GM12878 (cell line): ENCODE results near the gene RIMBP2. TPM values are rescaled to one million over a fixed set of nuclear protein-coding genes. Genes with fewer than 3 reads are reported as not detected.

Experiments
- ATAC-seq: fragments of 200-7000 bp; cut with Tn5 transposase; 3 replicates; pipeline ENCODE4 v1.9.1; 2020; ENCODE audit warnings: mild to moderate bottlenecking, moderate library complexity
- BruUV-seq: library from RNA; stranded (reverse); fragments of 400-500 nt; replicated peaks from 2 replicates; lab custom pipeline; 2021; lab: Mats Ljungman, UMichigan
- CTCF ChIA-PET: fragments of 300-600 bp; sonication (Branson Sonifier 250); formaldehyde crosslinking; extraction: SDS; loops from one replicate; lab custom pipeline; 2021; ENCODE audit warnings: inconsistent platforms; lab: Yijun Ruan, JAX
- POLR2A ChIA-PET: fragments of 350-600 bp; formaldehyde crosslinking; extraction: SDS; loops from one replicate; lab custom pipeline; 2021; ENCODE audit warnings: inconsistent platforms; lab: Charles Lee
- RAD21 ChIA-PET: fragments of 300-600 bp; sonication (Branson Sonifier 250); formaldehyde crosslinking; loops from one replicate; lab custom pipeline; 2023; ENCODE audit warnings: antibody characterized with exemption; ENCODE audit not compliant: unreplicated experiment; lab: Charles Lee
- SMC1A ChIA-PET: fragments of 300-600 bp; sonication (Branson Sonifier 250); formaldehyde crosslinking; loops from one replicate; lab custom pipeline; 2023; ENCODE audit not compliant: unreplicated experiment, uncharacterized antibody; lab: Charles Lee
- DNase-seq: peaks from one replicate; pipeline ENCODE4 v3.0.0-alpha.2; 2011; ENCODE audit warnings: low read depth, low spot score
- FAIRE-seq: peaks from 3 replicates; lab custom pipeline; 2011; peaks lifted over from hg19 to GRCh38; lab: Jason Lieb, UNC
- H2AFZ ChIP-seq: 2 replicates; pipeline ENCODE4 v1.6.0; 2011; ENCODE audit warnings: low read depth, low read length, control low read depth; ENCODE audit not compliant: control insufficient read depth
- H3K27ac ChIP-seq: 2 replicates; pipeline ENCODE4 v1.5.1; 2011; ENCODE audit warnings: control low read depth; ENCODE audit not compliant: control insufficient read depth, insufficient read depth
- H3K27me3 ChIP-seq, 2 experiments: replicated peaks in 1 of 2; 2 replicates each; pipeline versions ENCODE4 v1.6.0 to v1.6.1; 2011; ENCODE audit warnings: low read length in 1 of 2; ENCODE audit not compliant: control insufficient read depth in 2 of 2, insufficient read depth in 2 of 2
- H3K36me3 ChIP-seq, 2 experiments: 2 replicates each; pipeline ENCODE4 v1.5.1; 2011; ENCODE audit warnings: low read length in 1 of 2; ENCODE audit not compliant: control insufficient read depth in 2 of 2, insufficient read depth in 2 of 2
- H3K4me1 ChIP-seq: 2 replicates; pipeline ENCODE4 v1.6.1; 2011; ENCODE audit warnings: mild to moderate bottlenecking, low read length, moderate library complexity, mixed read lengths; ENCODE audit not compliant: control insufficient read depth, insufficient read depth
- H3K4me2 ChIP-seq: 2 replicates; pipeline ENCODE4 v1.6.0; 2011; ENCODE audit warnings: control low read depth; ENCODE audit not compliant: control insufficient read depth, insufficient read depth
- H3K4me3 ChIP-seq: fragments of 200-600 bp; sonication (generic); 2 replicates; pipeline ENCODE4 v1.5.1; 2016
- H3K79me2 ChIP-seq: 2 replicates; pipeline ENCODE4 v1.6.0; 2011; ENCODE audit warnings: low read length; ENCODE audit not compliant: control insufficient read depth, insufficient read depth
- H3K9ac ChIP-seq: 2 replicates; pipeline ENCODE4 v1.8.0; 2011; ENCODE audit warnings: low read length, control low read depth, mixed read lengths; ENCODE audit not compliant: control insufficient read depth, insufficient read depth
- H3K9me3 ChIP-seq: replicated peaks from 3 replicates; pipeline ENCODE4 v1.5.1; 2011; ENCODE audit warnings: mild to moderate bottlenecking, low read length; ENCODE audit not compliant: control insufficient read depth, insufficient read depth
- H4K20me1 ChIP-seq: 2 replicates; pipeline ENCODE4 v1.6.0; 2011; ENCODE audit not compliant: control insufficient read depth, insufficient read depth
- ATF2 ChIP-seq: IDR thresholded peaks from 2 replicates; pipeline ENCODE4 v1.6.1; 2012; ENCODE audit warnings: low read length, inconsistent platforms
- CBX5 ChIP-seq: sonication (generic); IDR thresholded peaks from 2 replicates; pipeline ENCODE4 v1.6.1; 2016; ENCODE audit warnings: low read depth, moderate library complexity, mild to moderate bottlenecking, inconsistent platforms
- MAX ChIP-seq: IDR thresholded peaks from 2 replicates; pipeline ENCODE4 v1.6.1; 2012; ENCODE audit warnings: low read depth, low read length, improper control_type of control experiment
- NFIC ChIP-seq: IDR thresholded peaks from 2 replicates; pipeline ENCODE4 v1.6.1; 2012; ENCODE audit warnings: low read depth, mild to moderate bottlenecking, inconsistent platforms, low read length, moderate library complexity
- RCOR1 ChIP-seq: conservative IDR thresholded peaks from 2 replicates; pipeline ENCODE4 v1.6.1; 2012; ENCODE audit warnings: low read depth, low read length, improper control_type of control experiment
- RELB ChIP-seq: fragments of 450-650 bp; IDR thresholded peaks from 2 replicates; pipeline ENCODE4 v1.6.1; 2017; ENCODE audit warnings: low read depth, mild to moderate bottlenecking, moderate library complexity
- SIX5 ChIP-seq: IDR thresholded peaks from 2 replicates; pipeline ENCODE4 v1.6.1; 2011; ENCODE audit warnings: mild to moderate bottlenecking, low read depth, low read length, moderate library complexity; ENCODE audit not compliant: severe bottlenecking
- ZNF217 ChIP-seq: fragments of 450-650 bp; IDR thresholded peaks from 2 replicates; pipeline ENCODE4 v1.6.1; 2017; ENCODE audit warnings: antibody characterized with exemption, mild to moderate bottlenecking
- in situ Hi-C: fragments of 300-500 bp; cut with MboI; formaldehyde crosslinking; loops from 9 replicates; pipeline ENCODE4 v1.14.3; 2018; ENCODE audit warnings: mixed read lengths
- intact Hi-C: fragments of 100-400 bp; cut with micrococcal nuclease; formaldehyde crosslinking; loops from one replicate; pipeline ENCODE4 v1.14.2; 2022; ENCODE audit not compliant: unreplicated experiment
- polyA plus RNA-seq, 11 experiments: library from polyadenylated mRNA; depleted of rRNA in 4 of 11; unstranded in 6 of 11; stranded (reverse) in 5 of 11; fragments of >200 nt; fragmentation: Nextera tagmentation in 4 of 11; fragmentation: Illumina TruSeq in 1 of 11; extraction: Ambion mirVana in 4 of 11; extraction: Trizol in 1 of 11; gene quantifications; 1 replicate in 1 of 11; 2 replicates in 10 of 11; pipeline versions ENCODE4 v1.2.1 to v1.2.3, GENCODE V29; 2011 to 2016; ENCODE audit warnings: inconsistent platforms in 2 of 11, missing spikeins in 2 of 11, low read depth in 1 of 11
- total RNA-seq, 4 experiments: library from RNA; depleted of rRNA in 3 of 4; stranded (reverse); fragments of >200 nt in 3 of 4; fragmentation: Illumina TruSeq in 1 of 4; extraction: Trizol in 1 of 4; gene quantifications; 2 replicates each; pipeline versions ENCODE4 v1.2.1 to v1.2.3, GENCODE V29; 2013 to 2021
- TF ChIP-seq, protein P1 (sequence below): IDR thresholded peaks from 2 replicates; pipeline ENCODE4 v1.6.1; 2011; ENCODE audit warnings: low read depth, low read length, improper control_type of control experiment, borderline replicate concordance
- TF ChIP-seq, protein P2 (sequence below): fragments of 450-650 bp; IDR thresholded peaks from 2 replicates; pipeline ENCODE4 v1.6.1; 2017; ENCODE audit warnings: mild to moderate bottlenecking, moderate library complexity
- TF ChIP-seq, protein P3 (sequence below): fragments of 450-650 bp; IDR thresholded peaks from 2 replicates; pipeline ENCODE4 v1.6.1; 2018; ENCODE audit warnings: mild to moderate bottlenecking, low read depth, moderate library complexity; ENCODE audit not compliant: partially characterized antibody

Gene RIMBP2
- total and polyA plus RNA-seq, 10 of the 15 experiments (the other 5 are each of a cell fraction or from before 2014, with no cell fraction given), result 0.04 to 2.9 (median 0.07) TPM; not detected in 1

GRCh38 chr12:130354407-130354806 is 361.7 kb downstream of the RIMBP2 start (continued):
- no peak for TF ChIP-seq SIX5
- no peak for TF ChIP-seq ATF2
- TF ChIP-seq, protein P1, sequence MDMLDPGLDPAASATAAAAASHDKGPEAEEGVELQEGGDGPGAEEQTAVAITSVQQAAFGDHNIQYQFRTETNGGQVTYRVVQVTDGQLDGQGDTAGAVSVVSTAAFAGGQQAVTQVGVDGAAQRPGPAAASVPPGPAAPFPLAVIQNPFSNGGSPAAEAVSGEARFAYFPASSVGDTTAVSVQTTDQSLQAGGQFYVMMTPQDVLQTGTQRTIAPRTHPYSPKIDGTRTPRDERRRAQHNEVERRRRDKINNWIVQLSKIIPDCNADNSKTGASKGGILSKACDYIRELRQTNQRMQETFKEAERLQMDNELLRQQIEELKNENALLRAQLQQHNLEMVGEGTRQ, result no peak

- Histone ChIP-seq H3K27ac (no peak overlapping the region), H2AFZ (no peak overlapping the region), H3K4me2 (no peak overlapping the region), H3K36me3 (no peaks in the 10 kb centered on the region), H3K9ac (no peak overlapping the region), H3K4me3 (no peak overlapping the region), H3K4me1 (no peaks in the 10 kb centered on the region), H3K27me3 (no peaks in the 10 kb centered on the region), H3K9me3 (no peaks in the 10 kb centered on the region; the same call in 2 of the 3 replicates), H3K79me2 (no peaks in the 10 kb centered on the region), H4K20me1 (no peaks in the 10 kb centered on the region)
- ChIA-PET POLR2A (no interaction called here), RAD21 (interaction anchor here (0.7 kb wide), 1 partner anchor 394 kb away, joined by 3 read pairs; no protein-coding TSS in a partner anchor), CTCF (no interaction called here), SMC1A (no interaction called here)
- no peak for ATAC-seq
- no TSS peak for BruUV-seq
- in situ Hi-C loops (no loop called here), intact Hi-C loops (no loop called here)
- DNase-seq, result no peak
- no peak for FAIRE-seq
- TF ChIP-seq, protein P2, sequence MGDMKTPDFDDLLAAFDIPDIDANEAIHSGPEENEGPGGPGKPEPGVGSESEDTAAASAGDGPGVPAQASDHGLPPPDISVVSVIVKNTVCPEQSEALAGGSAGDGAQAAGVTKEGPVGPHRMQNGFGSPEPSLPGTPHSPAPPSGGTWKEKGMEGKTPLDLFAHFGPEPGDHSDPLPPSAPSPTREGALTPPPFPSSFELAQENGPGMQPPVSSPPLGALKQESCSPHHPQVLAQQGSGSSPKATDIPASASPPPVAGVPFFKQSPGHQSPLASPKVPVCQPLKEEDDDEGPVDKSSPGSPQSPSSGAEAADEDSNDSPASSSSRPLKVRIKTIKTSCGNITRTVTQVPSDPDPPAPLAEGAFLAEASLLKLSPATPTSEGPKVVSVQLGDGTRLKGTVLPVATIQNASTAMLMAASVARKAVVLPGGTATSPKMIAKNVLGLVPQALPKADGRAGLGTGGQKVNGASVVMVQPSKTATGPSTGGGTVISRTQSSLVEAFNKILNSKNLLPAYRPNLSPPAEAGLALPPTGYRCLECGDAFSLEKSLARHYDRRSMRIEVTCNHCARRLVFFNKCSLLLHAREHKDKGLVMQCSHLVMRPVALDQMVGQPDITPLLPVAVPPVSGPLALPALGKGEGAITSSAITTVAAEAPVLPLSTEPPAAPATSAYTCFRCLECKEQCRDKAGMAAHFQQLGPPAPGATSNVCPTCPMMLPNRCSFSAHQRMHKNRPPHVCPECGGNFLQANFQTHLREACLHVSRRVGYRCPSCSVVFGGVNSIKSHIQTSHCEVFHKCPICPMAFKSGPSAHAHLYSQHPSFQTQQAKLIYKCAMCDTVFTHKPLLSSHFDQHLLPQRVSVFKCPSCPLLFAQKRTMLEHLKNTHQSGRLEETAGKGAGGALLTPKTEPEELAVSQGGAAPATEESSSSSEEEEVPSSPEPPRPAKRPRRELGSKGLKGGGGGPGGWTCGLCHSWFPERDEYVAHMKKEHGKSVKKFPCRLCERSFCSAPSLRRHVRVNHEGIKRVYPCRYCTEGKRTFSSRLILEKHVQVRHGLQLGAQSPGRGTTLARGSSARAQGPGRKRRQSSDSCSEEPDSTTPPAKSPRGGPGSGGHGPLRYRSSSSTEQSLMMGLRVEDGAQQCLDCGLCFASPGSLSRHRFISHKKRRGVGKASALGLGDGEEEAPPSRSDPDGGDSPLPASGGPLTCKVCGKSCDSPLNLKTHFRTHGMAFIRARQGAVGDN, result no peak
- TF ChIP-seq NFIC (no peak), CBX5 (no peak), RCOR1 (no peak), SIX5 (no peak), ZNF217 (no peak), MAX (no peak), RELB (no peak)
- TF ChIP-seq, protein P3, sequence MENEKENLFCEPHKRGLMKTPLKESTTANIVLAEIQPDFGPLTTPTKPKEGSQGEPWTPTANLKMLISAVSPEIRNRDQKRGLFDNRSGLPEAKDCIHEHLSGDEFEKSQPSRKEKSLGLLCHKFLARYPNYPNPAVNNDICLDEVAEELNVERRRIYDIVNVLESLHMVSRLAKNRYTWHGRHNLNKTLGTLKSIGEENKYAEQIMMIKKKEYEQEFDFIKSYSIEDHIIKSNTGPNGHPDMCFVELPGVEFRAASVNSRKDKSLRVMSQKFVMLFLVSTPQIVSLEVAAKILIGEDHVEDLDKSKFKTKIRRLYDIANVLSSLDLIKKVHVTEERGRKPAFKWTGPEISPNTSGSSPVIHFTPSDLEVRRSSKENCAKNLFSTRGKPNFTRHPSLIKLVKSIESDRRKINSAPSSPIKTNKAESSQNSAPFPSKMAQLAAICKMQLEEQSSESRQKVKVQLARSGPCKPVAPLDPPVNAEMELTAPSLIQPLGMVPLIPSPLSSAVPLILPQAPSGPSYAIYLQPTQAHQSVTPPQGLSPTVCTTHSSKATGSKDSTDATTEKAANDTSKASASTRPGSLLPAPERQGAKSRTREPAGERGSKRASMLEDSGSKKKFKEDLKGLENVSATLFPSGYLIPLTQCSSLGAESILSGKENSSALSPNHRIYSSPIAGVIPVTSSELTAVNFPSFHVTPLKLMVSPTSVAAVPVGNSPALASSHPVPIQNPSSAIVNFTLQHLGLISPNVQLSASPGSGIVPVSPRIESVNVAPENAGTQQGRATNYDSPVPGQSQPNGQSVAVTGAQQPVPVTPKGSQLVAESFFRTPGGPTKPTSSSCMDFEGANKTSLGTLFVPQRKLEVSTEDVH, result no peak
Observed at GRCh38 chr12:130353081-130353480, 363.0 kb downstream of the RIMBP2 start.
